Retinal pigment epithelial cell (primary cell): ENCODE measurements around the gene APC.

ENCODE experiments used
- DNase-seq: peaks from one replicate; pipeline ENCODE4 v3.0.0-alpha.2; 2010; ENCODE audit warnings: low read depth
- H3K4me3 ChIP-seq: 2 replicates; pipeline ENCODE4 v1.5.1; 2011; ENCODE audit warnings: mild to moderate bottlenecking, low read length, control low read depth, moderate library complexity
- CTCF ChIP-seq: conservative IDR thresholded peaks from 2 replicates; pipeline ENCODE4 v1.5.1; 2011; ENCODE audit warnings: low read depth, low read length, control low read depth, inconsistent platforms

APC gene

GRCh38 chr5:112717506-112718082, 20.1 kb upstream of the APC start:
- no peak for DNase-seq
- no peak overlapping the region for H3K4me3 ChIP-seq
- no peak for TF ChIP-seq CTCF

- no peak for DNase-seq
- no peak overlapping the region for H3K4me3 ChIP-seq
- no peak for TF ChIP-seq CTCF
Observed at GRCh38 chr5:112718344-112718743, 19.3 kb upstream of the APC start.

GRCh38 chr5:112720576-112720975, 17.1 kb upstream of the APC start:
- TF ChIP-seq CTCF = no peak
- no peak overlapping the region for H3K4me3 ChIP-seq
- no peak for DNase-seq

- no peak for DNase-seq
- no peak for TF ChIP-seq CTCF
- H3K4me3 ChIP-seq = no peak overlapping the region
Observed at GRCh38 chr5:112724901-112725300, 12.8 kb upstream of the APC start.

- TF ChIP-seq CTCF = no peak
- no peak for DNase-seq
- H3K4me3 ChIP-seq = no peak overlapping the region
Observed at GRCh38 chr5:112729630-112730029, 8.1 kb upstream of the APC start.

GRCh38 chr5:112732131-112732530, 5.6 kb upstream of the APC start:
- H3K4me3 ChIP-seq = no peak overlapping the region
- DNase-seq = no peak
- no peak for TF ChIP-seq CTCF

GRCh38 chr5:112733586-112733985, 4.1 kb upstream of the APC start:
- DNase-seq = no peak
- no peak overlapping the region for H3K4me3 ChIP-seq
- TF ChIP-seq CTCF = no peak
